ENCODE measurements around the gene C5orf24.
"Not testable (repeated sequence)": the region's sequence is repeated elsewhere in the genome, so short reads cannot be mapped to it uniquely, and the experiment has no call there.

The C5orf24 gene

DNA sequence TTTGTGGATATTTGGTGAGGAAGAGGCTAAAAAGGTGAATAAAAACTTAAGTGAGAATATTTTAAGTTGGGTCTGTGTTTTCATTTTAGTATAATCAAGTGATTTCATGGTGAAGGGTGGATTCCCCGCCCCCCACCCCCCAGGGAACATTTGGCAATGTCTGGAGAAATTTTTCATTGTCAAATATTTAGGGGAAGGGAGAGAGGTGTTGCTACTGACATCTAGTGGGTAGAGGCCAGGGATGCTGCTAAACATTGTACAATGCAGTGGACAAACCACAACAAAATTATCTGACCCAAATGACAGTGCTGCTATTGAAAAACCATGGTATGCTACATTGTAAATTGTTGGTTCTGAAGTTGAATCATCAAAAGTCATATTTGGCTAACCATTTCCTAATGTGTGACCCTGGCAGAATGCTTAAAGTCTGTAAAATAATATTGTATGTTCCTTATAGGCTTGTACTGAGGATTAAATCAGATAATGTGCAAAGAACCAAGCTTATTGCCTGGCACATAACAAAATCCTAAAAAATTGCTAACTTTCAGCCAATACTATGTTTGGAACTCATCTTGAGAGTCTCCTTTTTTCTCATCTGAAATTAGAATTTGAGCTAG lies 5.6 kb downstream of the C5orf24 start:
- TF ChIP-seq, protein P1, sequence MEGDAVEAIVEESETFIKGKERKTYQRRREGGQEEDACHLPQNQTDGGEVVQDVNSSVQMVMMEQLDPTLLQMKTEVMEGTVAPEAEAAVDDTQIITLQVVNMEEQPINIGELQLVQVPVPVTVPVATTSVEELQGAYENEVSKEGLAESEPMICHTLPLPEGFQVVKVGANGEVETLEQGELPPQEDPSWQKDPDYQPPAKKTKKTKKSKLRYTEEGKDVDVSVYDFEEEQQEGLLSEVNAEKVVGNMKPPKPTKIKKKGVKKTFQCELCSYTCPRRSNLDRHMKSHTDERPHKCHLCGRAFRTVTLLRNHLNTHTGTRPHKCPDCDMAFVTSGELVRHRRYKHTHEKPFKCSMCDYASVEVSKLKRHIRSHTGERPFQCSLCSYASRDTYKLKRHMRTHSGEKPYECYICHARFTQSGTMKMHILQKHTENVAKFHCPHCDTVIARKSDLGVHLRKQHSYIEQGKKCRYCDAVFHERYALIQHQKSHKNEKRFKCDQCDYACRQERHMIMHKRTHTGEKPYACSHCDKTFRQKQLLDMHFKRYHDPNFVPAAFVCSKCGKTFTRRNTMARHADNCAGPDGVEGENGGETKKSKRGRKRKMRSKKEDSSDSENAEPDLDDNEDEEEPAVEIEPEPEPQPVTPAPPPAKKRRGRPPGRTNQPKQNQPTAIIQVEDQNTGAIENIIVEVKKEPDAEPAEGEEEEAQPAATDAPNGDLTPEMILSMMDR (IDR thresholded peaks at IDR 0.05; ENCODE audit: extremely low read depth, insufficient read depth, missing control alignments), result peak; percentile 41
- in situ Hi-C loops (cut with MboI; ENCODE audit: low pct_unique_long_range_greater_than_20kb, low sequenced_read_pairs, unreplicated experiment), result no loop called here
- DNase-seq (ENCODE audit: low spot score), result no peak

- DNase-seq (ENCODE audit: low spot score); in situ Hi-C loops (cut with MboI; ENCODE audit: low pct_unique_long_range_greater_than_20kb, low sequenced_read_pairs, unreplicated experiment): not testable (repeated sequence)
These were observed 10.7 kb downstream of the C5orf24 start for GRCh38 chr5:134856465-134856864.

GRCh38 chr5:134857401-134857800 lies 11.6 kb downstream of the C5orf24 start:
- in situ Hi-C loops (cut with MboI; ENCODE audit: low pct_unique_long_range_greater_than_20kb, low sequenced_read_pairs, unreplicated experiment), result no loop called here
- DNase-seq (ENCODE audit: low spot score), result no peak
- TF ChIP-seq, protein P1 (IDR thresholded peaks at IDR 0.05; ENCODE audit: extremely low read depth, insufficient read depth, missing control alignments), result no peak

DNA sequence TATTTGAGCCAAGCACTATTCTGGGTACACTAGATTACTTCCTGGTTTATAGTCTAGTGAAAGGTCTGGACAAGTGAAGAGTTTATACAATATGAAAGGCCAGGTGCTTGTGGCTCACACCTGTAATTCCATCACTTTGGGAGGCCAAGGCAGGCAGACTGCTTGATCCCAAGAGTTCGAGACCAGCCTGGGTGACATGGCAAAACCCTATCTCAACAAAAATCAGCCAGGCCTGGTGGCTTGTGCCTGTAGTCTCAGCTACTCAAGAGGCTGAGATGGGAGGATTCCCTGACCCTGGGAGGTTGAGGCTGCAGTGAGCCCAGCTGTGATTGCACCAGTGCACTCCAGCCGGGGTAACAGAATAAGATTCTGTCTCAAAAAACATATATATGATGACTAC lies 18.9 kb downstream of the C5orf24 start:
- DNase-seq (ENCODE audit: low spot score), result no peak
- in situ Hi-C loops (cut with MboI; ENCODE audit: low pct_unique_long_range_greater_than_20kb, low sequenced_read_pairs, unreplicated experiment), result no loop called here
- TF ChIP-seq, protein P1 (IDR thresholded peaks at IDR 0.05; ENCODE audit: extremely low read depth, insufficient read depth, missing control alignments), result no peak

- TF ChIP-seq, protein P1 (IDR thresholded peaks at IDR 0.05; ENCODE audit: extremely low read depth, insufficient read depth, missing control alignments), result no peak
- in situ Hi-C loops (cut with MboI; ENCODE audit: low pct_unique_long_range_greater_than_20kb, low sequenced_read_pairs, unreplicated experiment), result no loop called here
These were observed 27.7 kb downstream of the C5orf24 start for GRCh38 chr5:134873494-134873893.

GRCh38 chr5:134873987-134874830 lies 28.4 kb downstream of the C5orf24 start, which contains the start of gene TXNDC15:
TSS of gene TXNDC15 (plus strand) at chr5:134874371. CDS start at chr5:134874428, 57 bp downstream.
- peak; percentile 91 for DNase-seq (ENCODE audit: low spot score)
- in situ Hi-C loops (cut with MboI; ENCODE audit: low pct_unique_long_range_greater_than_20kb, low sequenced_read_pairs, unreplicated experiment), result no loop called here
- TF ChIP-seq, protein P1 (IDR thresholded peaks at IDR 0.05; ENCODE audit: extremely low read depth, insufficient read depth, missing control alignments), result no peak

More at GRCh38 chr5:134873494-134873893, 27.7 kb downstream of the C5orf24 start:
- no peak for DNase-seq (ENCODE audit: low spot score)
